Retinal pigment epithelial cell (primary cell): ENCODE results near the gene SPRR1B.

Source experiments
- DNase-seq: peaks from one replicate; pipeline ENCODE4 v3.0.0-alpha.2; 2010; ENCODE audit warnings: low read depth
- H3K4me3 ChIP-seq: 2 replicates; pipeline ENCODE4 v1.5.1; 2011; ENCODE audit warnings: mild to moderate bottlenecking, low read length, control low read depth, moderate library complexity
- TF ChIP-seq, protein P1 (sequence below): conservative IDR thresholded peaks from 2 replicates; pipeline ENCODE4 v1.5.1; 2011; ENCODE audit warnings: low read depth, low read length, control low read depth, inconsistent platforms

Gene SPRR1B

DNA sequence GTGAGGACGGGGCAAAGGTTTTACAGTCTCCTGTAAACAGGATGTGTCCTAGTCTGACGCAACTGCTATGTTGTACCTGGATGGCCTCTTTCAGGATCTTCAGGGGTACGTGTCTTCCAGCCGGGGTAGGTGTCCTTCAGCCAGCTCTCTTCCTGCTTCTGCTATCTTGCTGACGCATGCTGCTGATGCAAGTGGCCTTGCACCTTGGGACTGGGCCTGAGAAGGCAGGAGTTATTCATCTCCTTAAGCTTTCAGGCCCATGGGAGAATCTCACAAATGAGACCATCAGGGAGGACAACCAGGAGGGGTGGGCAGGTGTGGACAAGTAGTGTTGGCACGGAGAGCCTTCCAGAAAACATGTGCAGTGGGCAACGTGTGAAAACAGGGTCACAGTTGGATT, 7.9 kb upstream of the SPRR1B start:
- no peak for DNase-seq
- H3K4me3 ChIP-seq = no peak overlapping the region
- TF ChIP-seq, protein P1, sequence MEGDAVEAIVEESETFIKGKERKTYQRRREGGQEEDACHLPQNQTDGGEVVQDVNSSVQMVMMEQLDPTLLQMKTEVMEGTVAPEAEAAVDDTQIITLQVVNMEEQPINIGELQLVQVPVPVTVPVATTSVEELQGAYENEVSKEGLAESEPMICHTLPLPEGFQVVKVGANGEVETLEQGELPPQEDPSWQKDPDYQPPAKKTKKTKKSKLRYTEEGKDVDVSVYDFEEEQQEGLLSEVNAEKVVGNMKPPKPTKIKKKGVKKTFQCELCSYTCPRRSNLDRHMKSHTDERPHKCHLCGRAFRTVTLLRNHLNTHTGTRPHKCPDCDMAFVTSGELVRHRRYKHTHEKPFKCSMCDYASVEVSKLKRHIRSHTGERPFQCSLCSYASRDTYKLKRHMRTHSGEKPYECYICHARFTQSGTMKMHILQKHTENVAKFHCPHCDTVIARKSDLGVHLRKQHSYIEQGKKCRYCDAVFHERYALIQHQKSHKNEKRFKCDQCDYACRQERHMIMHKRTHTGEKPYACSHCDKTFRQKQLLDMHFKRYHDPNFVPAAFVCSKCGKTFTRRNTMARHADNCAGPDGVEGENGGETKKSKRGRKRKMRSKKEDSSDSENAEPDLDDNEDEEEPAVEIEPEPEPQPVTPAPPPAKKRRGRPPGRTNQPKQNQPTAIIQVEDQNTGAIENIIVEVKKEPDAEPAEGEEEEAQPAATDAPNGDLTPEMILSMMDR = no peak

DNA sequence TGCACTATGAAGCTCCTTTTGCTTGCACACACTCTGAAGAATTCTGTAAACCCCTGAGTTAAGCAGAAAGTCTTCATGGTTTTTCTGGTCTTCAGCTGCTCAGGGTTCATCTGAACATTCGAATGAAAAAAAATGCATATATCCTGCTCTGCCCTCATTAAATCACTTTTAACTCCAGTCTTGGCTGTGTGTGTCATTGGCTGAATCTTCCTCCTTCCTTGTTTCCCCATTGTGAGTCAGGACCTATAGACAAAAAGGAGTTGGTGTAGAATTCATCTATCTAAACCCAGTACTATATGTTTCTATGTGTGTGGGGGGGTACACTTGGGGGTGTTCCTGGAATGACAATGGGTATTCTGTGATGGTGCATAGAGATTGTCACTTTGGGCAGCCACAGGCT, 6.6 kb upstream of the SPRR1B start:
- no peak overlapping the region for H3K4me3 ChIP-seq
- no peak for DNase-seq
- TF ChIP-seq, protein P1 = no peak

DNA sequence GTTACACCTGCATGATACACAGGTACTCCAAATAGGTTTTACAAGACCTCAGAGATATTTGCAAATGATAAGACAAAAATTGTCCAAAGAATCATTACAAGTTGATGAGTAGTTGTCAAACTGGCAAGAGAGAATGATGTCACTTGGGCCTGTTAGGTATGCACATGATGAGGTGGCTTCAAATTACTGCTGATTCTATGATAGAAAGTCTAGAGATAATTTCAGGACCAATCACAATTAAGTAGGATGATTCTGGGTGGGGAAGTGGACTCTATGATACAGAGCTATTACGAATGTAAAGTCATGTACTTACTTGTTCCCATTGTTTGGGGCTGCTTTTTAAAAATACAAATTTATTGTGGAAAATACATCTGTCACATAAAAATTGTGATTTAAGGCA, 5.2 kb upstream of the SPRR1B start:
- no peak overlapping the region for H3K4me3 ChIP-seq
- TF ChIP-seq, protein P1 = no peak
- no peak for DNase-seq

GRCh38 chr1:153028766-153029165, 2.2 kb upstream of the SPRR1B start:
- TF ChIP-seq, protein P1 = no peak
- DNase-seq = no peak
- no peak overlapping the region for H3K4me3 ChIP-seq

DNA sequence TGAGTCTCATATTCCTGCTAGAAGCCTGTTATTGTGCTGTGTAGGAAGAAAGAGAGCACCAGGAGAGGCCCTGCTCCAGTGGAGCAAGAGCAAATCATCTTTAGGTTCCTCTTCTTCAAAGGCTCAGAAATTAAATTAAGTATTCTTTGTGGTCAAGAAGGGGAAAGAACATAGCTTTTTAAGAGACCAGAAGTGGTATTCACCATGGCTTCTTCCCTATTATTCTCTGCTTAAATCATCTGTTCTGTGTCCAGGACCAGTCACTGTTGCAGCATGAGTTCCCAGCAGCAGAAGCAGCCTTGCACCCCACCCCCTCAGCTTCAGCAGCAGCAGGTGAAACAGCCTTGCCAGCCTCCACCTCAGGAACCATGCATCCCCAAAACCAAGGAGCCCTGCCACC, 1.1 kb downstream of the SPRR1B start:
- TF ChIP-seq, protein P1 = no peak
- no peak overlapping the region for H3K4me3 ChIP-seq
- DNase-seq = no peak

DNA sequence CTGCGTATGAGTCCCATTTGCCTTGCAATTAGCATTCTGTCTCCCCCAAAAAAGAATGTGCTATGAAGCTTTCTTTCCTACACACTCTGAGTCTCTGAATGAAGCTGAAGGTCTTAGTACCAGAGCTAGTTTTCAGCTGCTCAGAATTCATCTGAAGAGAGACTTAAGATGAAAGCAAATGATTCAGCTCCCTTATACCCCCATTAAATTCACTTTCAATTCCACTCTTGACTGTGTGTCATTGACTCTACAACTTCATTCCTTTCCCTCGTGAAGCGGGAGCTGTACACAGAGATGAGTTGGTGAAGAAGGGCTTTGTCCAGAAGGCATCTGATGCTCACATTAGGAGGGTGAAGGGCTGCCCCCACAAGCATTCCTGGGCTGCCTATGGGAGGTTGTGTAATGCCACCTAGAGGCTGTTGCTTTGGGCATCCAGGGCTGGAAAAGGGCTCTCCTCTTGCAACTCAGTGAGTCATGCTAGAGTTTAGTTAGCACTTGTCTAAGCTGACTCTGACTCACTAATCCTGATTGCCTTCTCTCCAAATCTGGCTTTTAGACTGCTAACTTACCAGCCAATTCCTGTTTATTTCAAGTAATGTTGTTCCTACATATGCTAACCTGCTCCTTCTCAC, 1.8 kb downstream of the SPRR1B start:
- H3K4me3 ChIP-seq = no peak overlapping the region
- DNase-seq = peak; percentile 93

GRCh38 chr1:153035211-153035610, 4.2 kb downstream of the SPRR1B start:
- H3K4me3 ChIP-seq = no peak overlapping the region
- DNase-seq = no peak
- TF ChIP-seq, protein P1 = no peak

More for the DNA sequence above, 1.8 kb downstream of the SPRR1B start:
- TF ChIP-seq, protein P1 = peak; percentile 74
